Endodermal cell (in vitro differentiated cells): ENCODE data around the gene LTC4S. TPM values are rescaled to one million over a fixed set of nuclear protein-coding genes. Genes with fewer than 3 reads are reported as not detected.
A peak's percentile ranks its signal among the peaks of the same experiment; 100 is the strongest.

ENCODE experiments used
- DNase-seq: peaks from one replicate; pipeline ENCODE4 v3.0.0-alpha.2; 2017
- H3K27ac ChIP-seq: 2 replicates; pipeline ENCODE4 v1.5.1; 2013; ENCODE audit warnings: mild to moderate bottlenecking, low read depth, low read length, moderate library complexity
- H3K27me3 ChIP-seq: 2 replicates; pipeline ENCODE4 v1.6.1; 2013; ENCODE audit warnings: mild to moderate bottlenecking, low read length, moderate library complexity; ENCODE audit not compliant: insufficient read depth, control insufficient read depth, poor library complexity, severe bottlenecking
- H3K36me3 ChIP-seq: 2 replicates; pipeline ENCODE4 v1.7.0; 2013; ENCODE audit warnings: mild to moderate bottlenecking, low read length, moderate library complexity; ENCODE audit not compliant: control insufficient read depth, insufficient read depth
- H3K4me1 ChIP-seq: one replicate; pipeline ENCODE4 v1.7.0; 2013; ENCODE audit warnings: low read length; ENCODE audit not compliant: control insufficient read depth, insufficient read depth
- H3K4me3 ChIP-seq: 2 replicates; pipeline ENCODE4 v1.5.1; 2013; ENCODE audit warnings: mild to moderate bottlenecking, low read length, moderate library complexity
- H3K9ac ChIP-seq: 2 replicates; pipeline ENCODE4 v1.6.1; 2013; ENCODE audit warnings: mild to moderate bottlenecking, low read length, moderate library complexity; ENCODE audit not compliant: poor library complexity, severe bottlenecking; ENCODE audit errors: extremely low read depth
- H3K9me3 ChIP-seq: 2 replicates; pipeline ENCODE4 v1.6.1; 2013; ENCODE audit warnings: mild to moderate bottlenecking, low read length, moderate library complexity; ENCODE audit not compliant: control insufficient read depth
- H3K27ac Mint-ChIP-seq: 2 replicates; pipeline ENCODE4 v1.8.0; 2020; ENCODE audit warnings: mixed read lengths
- H3K27me3 Mint-ChIP-seq: 2 replicates; pipeline ENCODE4 v1.8.0; 2021; ENCODE audit warnings: mild to moderate bottlenecking, mixed read lengths; ENCODE audit not compliant: insufficient read depth
- H3K36me3 Mint-ChIP-seq: 2 replicates; pipeline ENCODE4 v1.8.0; 2020; ENCODE audit warnings: low read depth, mixed read lengths
- H3K4me1 Mint-ChIP-seq: 2 replicates; pipeline ENCODE4 v1.8.0; 2020; ENCODE audit warnings: mixed read lengths
- H3K4me3 Mint-ChIP-seq: 2 replicates; pipeline ENCODE4 v1.8.0; 2020; ENCODE audit warnings: mild to moderate bottlenecking, moderate library complexity, mixed read lengths
- H3K9me3 Mint-ChIP-seq: 2 replicates; pipeline ENCODE4 v1.8.0; 2020; ENCODE audit warnings: mild to moderate bottlenecking, mixed read lengths
- WGBS, 2 experiments: methylation state at CpG; one replicate each; pipeline versions ENCODE4 v1.1.5 to v1.1.7; 2013; ENCODE audit warnings: missing lambda C conversion rate in 2 of 2, mixed read lengths in 1 of 2; ENCODE audit not compliant: insufficient coverage in 1 of 2, insufficient read length in 1 of 2; 5-methylcytosine and 5-hydroxymethylcytosine counted together
- total RNA-seq, 2 donors: library from RNA; stranded (reverse); fragmentation: NEBNext Ultra II Directional in 1 of 2; extraction: Animal tissue kit (Norgen Biotek cat#: 25700) in 1 of 2; gene quantifications; 2 replicates in 1 of 2; 3 replicates in 1 of 2; pipeline ENCODE4 v1.2.1, GENCODE V29; 2021
- TF ChIP-seq, protein P1 (sequence below): fragments of 200-600 bp; sonication (generic); conservative IDR thresholded peaks from 2 replicates; pipeline ENCODE4 v1.5.0; 2021; ENCODE audit warnings: antibody characterized with exemption, mild to moderate bottlenecking

The LTC4S gene
- total RNA-seq, 2 donors from 2014 or later: 5.7 to 6.3 TPM

DNA sequence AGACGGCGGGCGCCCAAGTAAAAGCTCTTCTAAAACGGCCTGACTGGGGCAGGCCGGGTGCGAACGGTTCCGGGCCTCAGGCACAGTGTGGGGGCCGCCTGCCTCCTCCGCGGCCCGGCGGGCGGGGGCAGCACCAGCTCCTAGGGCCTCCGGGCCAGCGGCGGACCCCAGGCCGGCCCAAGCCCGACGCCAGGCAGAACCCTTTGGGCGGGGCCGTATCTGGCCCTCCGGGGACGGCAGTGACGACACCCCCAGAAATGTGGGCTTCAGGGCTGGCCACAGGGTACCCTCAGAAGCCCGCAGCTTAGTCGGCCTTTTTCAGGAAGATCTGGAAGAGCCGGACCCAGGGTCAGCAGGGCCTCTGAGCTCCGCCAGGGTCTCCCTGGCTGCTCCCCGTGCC lies 4.0 kb downstream of the LTC4S start:
- no peak overlapping the region for H3K27ac ChIP-seq
- peaks cover 5% of the 10 kb centered on the region for H3K4me1 ChIP-seq
- Mint-ChIP-seq H3K36me3 (peaks cover 27% of the 10 kb centered on the region), H3K4me1 (peaks cover 7% of the 10 kb centered on the region), H3K4me3 (no peak overlapping the region), H3K9me3 (no peaks in the 10 kb centered on the region), H3K27me3 (no peaks in the 10 kb centered on the region), H3K27ac (no peak overlapping the region)
- peak; percentile 31 for DNase-seq
- no peaks in the 10 kb centered on the region for H3K9me3 ChIP-seq
- H3K27me3 ChIP-seq: no peaks in the 10 kb centered on the region
- TF ChIP-seq, protein P1, sequence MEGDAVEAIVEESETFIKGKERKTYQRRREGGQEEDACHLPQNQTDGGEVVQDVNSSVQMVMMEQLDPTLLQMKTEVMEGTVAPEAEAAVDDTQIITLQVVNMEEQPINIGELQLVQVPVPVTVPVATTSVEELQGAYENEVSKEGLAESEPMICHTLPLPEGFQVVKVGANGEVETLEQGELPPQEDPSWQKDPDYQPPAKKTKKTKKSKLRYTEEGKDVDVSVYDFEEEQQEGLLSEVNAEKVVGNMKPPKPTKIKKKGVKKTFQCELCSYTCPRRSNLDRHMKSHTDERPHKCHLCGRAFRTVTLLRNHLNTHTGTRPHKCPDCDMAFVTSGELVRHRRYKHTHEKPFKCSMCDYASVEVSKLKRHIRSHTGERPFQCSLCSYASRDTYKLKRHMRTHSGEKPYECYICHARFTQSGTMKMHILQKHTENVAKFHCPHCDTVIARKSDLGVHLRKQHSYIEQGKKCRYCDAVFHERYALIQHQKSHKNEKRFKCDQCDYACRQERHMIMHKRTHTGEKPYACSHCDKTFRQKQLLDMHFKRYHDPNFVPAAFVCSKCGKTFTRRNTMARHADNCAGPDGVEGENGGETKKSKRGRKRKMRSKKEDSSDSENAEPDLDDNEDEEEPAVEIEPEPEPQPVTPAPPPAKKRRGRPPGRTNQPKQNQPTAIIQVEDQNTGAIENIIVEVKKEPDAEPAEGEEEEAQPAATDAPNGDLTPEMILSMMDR: no peak
- 91 to 96% methylated on average over 25 to 30 of the region's 30 CpGs for WGBS, 2 experiments
- H3K9ac ChIP-seq: no peak overlapping the region
- H3K4me3 ChIP-seq: no peak overlapping the region
- peaks cover 43% of the 10 kb centered on the region for H3K36me3 ChIP-seq

DNA sequence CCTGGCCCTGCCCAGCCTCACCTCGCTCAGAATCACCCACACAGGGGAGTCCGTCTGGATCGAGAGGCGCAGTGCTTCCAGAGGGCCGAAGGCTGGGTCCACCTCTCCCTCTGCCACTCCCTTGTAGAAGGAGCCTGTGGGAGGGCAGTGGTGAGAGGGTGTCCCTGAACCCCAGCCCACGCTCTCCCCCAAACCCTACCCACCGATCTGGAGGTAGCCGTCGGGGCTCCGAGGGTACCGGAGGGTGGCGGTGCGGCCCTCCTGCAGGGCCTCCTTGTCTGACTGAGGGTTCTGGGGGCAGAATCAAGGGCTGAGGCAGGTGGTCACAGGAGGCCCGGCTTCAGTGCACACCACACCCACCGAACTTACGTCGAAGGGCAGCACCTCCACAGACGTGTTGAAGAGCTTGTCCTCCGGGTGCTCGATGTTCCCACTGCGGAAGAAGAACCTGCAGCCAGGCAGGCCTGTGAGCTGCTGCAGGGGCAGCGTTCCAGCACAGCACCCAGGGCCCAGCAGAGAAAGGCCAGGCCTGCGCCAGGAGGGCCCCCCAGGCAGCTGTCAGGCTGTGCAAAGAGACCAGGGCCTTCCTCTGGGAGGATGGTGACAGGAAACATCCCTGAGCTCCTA lies 4.5 kb downstream of the LTC4S start:
- Mint-ChIP-seq H3K9me3 (no peaks in the 10 kb centered on the region), H3K27me3 (no peaks in the 10 kb centered on the region), H3K4me1 (peaks cover 7% of the 10 kb centered on the region), H3K36me3 (peaks cover 27% of the 10 kb centered on the region), H3K4me3 (no peak overlapping the region), H3K27ac (no peak overlapping the region)
- TF ChIP-seq, protein P1: no peak
- 95 to 99% methylated on average over 11 to 22 of the region's 23 CpGs for WGBS, 2 experiments
- peaks cover 5% of the 10 kb centered on the region for H3K4me1 ChIP-seq
- H3K4me3 ChIP-seq: no peak overlapping the region
- H3K27me3 ChIP-seq: no peaks in the 10 kb centered on the region
- H3K9ac ChIP-seq: no peak overlapping the region
- peak; percentile 38 for DNase-seq
- no peaks in the 10 kb centered on the region for H3K9me3 ChIP-seq
- no peak overlapping the region for H3K27ac ChIP-seq
- H3K36me3 ChIP-seq: peaks cover 47% of the 10 kb centered on the region

DNA sequence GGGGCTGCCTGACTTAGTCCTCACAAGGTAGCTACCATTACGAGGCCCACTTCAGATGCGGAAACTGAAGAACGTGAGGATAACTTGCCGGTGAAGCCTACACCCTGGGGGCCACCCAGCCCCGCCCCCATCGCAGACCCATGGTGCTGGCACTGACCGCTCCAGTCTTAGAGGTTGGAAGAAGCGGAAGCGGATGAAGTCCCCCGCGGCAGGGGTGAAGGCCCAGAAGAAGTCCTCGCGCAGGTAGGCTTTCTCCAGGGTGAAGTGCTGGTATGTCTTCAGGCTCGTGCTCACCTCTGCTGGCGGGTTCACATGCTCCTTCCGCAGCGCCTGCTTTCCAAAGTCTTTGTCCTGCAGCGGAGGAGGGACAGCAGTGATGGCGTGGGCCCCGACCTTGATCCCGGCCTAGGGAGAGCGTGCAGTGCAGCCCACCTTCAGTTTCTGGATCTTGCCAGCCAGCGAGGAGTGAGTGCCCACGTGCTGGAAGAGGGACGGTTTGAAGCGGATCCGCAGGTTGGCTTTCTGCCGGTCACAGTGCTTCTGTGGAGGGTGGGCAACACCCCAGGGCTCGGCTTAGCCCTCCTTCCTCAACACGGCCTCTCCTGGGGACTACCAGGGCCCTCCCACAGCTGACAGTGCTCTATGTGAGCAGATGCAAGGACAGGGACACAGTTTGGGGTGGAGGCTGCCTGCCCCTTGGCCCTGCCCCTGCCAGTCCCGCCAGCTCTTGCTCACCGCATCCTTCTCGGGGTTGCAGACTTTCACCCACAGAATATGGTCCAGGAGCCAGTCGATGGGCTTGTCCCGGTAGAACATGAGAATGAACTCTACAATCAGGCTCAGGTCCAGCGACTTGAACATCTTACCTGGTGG lies 5.2 kb downstream of the LTC4S start:
- Mint-ChIP-seq H3K9me3 (no peaks in the 10 kb centered on the region), H3K27ac (no peak overlapping the region), H3K4me3 (no peak overlapping the region), H3K4me1 (peaks cover 7% of the 10 kb centered on the region), H3K27me3 (no peaks in the 10 kb centered on the region), H3K36me3 (peaks cover 27% of the 10 kb centered on the region)
- peak; percentile 38 for DNase-seq
- Histone ChIP-seq H3K36me3 (peaks cover 47% of the 10 kb centered on the region), H3K27ac (no peak overlapping the region), H3K9ac (no peak overlapping the region), H3K4me3 (no peak overlapping the region), H3K27me3 (no peaks in the 10 kb centered on the region), H3K9me3 (no peaks in the 10 kb centered on the region), H3K4me1 (peaks cover 5% of the 10 kb centered on the region)
- TF ChIP-seq, protein P1: no peak
- 95% methylated on average over 33 to 36 of the region's 36 CpGs for WGBS, 2 experiments
